Medulla oblongata (tissue), 1 donor: ENCODE data around the gene OR5K4.

Experiments used
- DNase-seq: peaks from one replicate; pipeline ENCODE4 v3.0.0-alpha.2; 2015; ENCODE audit errors: extremely low spot score

OR5K4 gene

GRCh38 chr3:98353554-98353953, at the start of gene OR5K4:
OR5K4 (plus strand) TSS chr3:98353854; CDS start chr3:98353854, 0 bp downstream.
- no peak for DNase-seq

DNA sequence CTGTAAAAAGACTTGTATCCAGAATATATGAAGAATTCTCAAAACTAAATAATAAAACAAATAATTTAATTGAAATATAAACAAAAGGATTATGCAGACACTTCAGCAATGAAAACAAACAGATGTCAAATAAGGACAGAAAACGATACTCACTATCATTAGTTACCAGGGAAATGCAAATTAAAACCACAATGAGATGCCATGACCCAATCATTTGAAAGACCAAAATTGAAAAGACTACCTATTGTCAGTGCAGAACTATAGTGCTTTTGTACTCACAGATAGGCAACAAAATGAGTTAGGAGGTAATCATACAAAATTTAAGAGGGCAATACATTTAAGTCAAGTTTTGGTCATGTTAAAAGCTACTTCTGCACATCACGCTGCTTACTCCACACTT, 31.6 kb upstream of the OR5K4 start:
- no peak for DNase-seq

DNA sequence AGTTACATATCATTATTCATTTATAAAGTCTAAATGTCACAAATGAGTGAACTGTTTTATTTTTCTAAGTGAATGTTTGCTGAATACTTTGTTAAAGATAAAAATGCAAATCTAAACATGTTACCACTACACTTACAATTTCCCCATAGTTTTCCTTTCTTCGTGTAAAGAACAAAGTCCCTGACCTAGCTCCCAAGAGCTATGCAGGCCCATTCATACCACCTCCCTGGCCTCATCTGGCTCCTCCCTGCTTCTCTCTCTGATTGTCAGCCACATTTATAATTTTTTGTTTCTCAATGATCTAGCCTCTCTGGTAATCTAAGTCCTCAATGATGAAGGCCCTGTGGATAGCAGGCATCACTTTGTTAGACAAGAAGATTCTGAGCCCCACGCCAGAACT, 31.0 kb upstream of the OR5K4 start:
- DNase-seq, result no peak

GRCh38 chr3:98323425-98323824, 30.2 kb upstream of the OR5K4 start:
- no peak for DNase-seq

GRCh38 chr3:98325055-98325454, 28.6 kb upstream of the OR5K4 start:
- no peak for DNase-seq

GRCh38 chr3:98326105-98326893, 27.4 kb upstream of the OR5K4 start:
- DNase-seq, result no peak

DNA sequence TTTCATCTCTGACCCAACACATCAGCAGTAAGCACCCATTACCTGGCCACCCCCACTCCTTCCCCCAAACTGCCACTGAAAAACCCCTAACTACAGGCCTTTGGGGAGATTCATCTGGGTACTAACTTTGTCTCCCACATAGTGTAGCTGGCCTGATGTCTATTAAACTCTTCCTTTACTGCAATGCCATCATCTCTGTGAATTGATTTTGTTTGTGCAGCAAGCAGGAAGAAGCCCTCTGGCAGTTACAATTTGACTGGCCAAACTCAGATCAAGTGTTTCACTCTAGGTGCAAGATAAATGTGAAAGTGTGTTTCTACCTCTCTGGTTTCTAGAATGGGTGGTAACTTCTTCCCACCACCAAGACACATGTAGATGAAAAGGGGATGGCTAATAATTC, 26.7 kb upstream of the OR5K4 start:
- no peak for DNase-seq

DNA sequence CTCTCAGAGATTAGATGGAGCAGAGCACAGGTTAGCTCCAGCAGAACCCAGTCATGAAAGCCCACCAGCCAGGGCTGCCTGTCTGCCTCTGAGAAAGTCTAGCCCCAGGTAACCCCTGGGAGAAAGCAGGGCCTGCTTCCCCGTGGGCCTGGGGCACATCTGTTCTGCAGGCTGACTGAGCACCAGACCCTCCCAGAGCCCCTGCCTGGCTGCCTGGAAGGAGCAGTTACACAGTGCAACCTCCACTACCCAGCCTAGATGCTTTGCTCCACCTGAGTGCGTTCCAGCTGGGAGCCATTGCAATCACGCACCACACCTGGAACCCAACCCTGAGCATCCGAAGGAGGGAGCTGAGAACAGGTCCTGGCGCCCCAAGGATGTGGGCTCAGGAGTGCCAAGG, 24.7 kb upstream of the OR5K4 start:
- DNase-seq, result no peak

- peak; percentile 81 for DNase-seq
Observed at GRCh38 chr3:98329392-98330124, 24.1 kb upstream of the OR5K4 start.

GRCh38 chr3:98331329-98331728, 22.3 kb upstream of the OR5K4 start:
- no peak for DNase-seq

DNA sequence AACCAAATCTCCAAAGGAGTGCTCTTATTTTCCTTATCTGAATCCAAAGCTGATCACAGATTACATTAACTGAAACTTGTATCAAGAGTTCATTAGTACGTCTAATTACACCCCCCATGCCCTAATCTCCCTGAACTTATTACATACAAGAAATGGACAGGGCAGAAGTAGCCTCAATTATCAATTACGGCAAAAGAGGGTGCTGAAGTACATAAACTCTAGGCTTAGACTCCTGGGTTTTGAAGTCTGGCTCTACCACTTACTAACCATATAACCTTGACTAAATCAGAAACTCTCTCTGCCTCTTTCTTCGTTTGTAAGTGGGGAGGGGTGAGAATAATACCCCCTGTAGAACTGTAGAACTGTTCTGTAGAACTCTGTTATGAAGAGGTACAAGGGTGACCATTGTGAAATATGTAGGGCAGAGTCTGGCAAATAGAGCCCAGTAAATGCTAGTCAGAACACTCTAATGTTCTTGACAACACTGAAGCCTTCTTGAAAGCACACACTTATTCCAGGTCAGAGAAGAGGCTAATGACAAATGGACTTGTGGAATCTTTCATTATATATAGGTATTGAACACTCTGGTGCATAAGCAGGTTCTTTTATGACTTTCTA, 19.6 kb upstream of the OR5K4 start:
- DNase-seq, result no peak

- no peak for DNase-seq
Observed at GRCh38 chr3:98339031-98339430, 14.6 kb upstream of the OR5K4 start.

GRCh38 chr3:98341758-98342157, 11.9 kb upstream of the OR5K4 start:
- DNase-seq, result no peak

DNA sequence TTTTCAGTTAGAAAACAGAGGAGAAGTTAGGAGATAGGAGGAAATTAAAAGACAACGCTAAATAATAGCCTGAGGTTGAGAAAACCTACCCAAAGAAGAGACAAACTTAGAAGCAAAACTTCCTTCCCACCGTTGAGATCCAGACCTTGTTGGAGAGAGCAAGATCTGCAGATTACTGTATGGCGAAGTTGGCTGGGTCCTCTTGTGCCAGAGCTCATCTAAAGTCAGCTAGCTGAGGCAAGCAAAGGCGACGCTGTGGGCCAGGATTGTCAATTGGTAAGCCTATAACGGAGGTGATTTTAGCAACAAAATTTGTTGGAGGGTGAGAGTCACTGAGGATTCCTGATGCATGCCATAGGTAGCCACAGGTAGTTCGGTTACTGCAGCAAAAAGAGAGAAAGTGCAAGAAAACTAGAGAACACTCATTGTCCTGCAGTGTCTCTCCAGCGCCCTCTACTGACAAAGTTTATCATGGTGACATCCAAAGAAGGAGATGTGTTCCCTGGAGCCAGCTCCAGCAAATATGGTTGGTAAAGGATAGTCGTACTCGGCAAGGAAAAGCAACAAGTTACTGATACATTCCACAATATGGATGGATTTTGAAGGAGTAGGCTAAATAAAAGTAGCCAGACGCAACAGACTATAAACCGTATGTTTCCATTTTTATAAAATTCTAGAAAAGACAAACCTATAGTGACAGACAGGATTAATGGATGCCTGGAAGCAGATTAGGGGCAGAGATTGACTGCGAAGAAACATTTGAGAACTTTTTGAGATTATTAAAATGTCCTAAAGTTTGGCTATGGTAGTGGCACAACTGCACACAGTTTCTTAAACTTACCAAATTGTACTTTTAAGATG, 9.8 kb upstream of the OR5K4 start:
- DNase-seq, result peak; percentile 72

DNA sequence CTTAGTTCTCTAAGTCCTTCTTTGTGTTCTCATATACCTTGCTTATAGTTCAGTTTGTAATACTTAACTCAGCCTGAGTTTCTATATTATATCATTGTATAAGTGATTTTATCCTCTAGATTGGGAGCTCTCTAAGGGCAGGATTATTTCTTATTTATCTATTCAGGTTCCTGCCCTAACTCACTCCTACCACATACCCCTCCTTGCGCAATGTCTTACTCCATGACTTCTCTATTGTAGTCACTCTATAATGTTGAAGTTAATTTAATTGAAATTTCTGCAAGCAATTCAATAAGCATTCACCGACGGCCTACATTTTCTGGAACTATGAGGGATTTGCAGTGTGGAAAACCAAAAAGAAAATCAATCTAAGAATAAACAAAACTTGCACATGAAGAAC, 3.6 kb upstream of the OR5K4 start:
- no peak for DNase-seq

- no peak for DNase-seq
Observed at GRCh38 chr3:98359250-98359649, 5.6 kb downstream of the OR5K4 start.

- no peak for DNase-seq
Observed at GRCh38 chr3:98359993-98360675, 6.5 kb downstream of the OR5K4 start.

GRCh38 chr3:98360681-98361080, 7.0 kb downstream of the OR5K4 start:
- DNase-seq, result no peak

DNA sequence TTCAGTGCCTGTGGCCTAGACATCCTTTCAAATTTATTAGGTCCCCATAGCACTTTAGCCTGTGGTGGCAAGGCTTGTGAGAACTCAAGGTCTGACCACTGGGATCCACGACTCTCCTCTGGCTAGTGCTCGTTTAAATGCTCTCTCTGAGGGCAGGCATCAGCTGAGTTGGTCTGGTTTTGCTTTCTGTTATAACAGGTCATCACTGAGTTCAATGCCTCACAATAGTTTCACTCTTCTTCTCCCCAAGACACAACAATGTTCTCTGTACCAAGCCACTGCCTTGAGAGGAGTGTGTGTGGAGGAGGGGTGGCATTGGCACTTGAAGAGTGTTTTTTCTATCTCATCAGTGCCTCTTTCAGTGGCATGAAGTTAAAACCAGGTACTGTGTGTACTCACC, 7.6 kb downstream of the OR5K4 start:
- no peak for DNase-seq

DNA sequence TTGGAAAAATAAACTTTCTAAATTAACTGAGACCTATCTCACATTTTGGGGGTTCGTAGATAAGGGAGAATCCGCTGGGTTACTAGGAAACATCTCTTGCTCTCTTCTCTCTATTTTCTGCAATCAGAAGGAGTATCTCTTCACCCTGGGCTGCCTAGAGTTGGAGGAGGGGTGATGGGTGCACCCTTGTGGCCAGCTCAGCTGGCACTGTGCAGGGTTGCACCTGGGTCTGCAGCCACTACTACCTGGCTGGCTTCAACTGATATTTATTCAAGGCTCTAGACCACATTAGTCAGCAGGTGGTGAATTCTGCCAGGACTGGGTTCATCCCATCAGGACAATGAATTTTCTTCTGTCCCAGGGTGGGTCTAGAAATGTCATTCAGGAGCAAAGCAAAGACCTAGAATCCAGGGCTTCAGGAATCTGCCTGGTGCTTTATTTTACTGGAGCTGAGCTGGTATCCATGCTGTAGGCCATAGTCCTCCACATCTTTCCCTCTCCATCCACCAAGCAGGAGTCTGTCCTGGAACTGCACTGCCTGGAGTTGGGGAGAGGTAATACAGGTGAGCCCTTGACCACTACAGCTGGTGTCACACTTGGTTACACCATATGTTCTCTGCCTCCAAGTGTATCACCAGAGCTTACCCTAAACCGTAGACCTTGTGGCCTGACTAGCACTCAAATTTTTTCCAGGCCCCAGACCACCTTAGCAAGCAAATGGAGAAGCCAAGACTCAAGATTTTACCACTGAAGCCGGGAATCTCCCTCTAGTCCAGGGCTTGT, 14.0 kb downstream of the OR5K4 start:
- no peak for DNase-seq

DNA sequence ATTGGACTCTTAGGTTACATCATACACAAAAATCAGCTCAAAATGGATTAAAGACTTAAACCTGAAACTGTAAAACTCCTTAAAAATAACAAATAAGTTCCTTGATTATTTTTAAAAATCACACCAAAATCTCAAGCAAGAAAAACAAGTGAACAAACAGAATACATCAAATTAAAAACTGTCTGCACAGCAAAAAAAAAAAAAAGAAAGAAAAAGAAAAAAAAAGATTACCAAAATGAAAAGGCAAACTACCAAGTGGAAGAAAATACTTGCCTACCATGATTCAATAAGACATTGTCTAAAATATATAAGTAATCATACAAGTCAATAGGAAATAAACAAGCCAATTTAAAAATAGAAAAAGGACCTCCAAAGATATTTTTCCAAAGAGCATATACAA, 17.5 kb downstream of the OR5K4 start:
- no peak for DNase-seq
